ENCODE data around the gene WDR81.

DNA sequence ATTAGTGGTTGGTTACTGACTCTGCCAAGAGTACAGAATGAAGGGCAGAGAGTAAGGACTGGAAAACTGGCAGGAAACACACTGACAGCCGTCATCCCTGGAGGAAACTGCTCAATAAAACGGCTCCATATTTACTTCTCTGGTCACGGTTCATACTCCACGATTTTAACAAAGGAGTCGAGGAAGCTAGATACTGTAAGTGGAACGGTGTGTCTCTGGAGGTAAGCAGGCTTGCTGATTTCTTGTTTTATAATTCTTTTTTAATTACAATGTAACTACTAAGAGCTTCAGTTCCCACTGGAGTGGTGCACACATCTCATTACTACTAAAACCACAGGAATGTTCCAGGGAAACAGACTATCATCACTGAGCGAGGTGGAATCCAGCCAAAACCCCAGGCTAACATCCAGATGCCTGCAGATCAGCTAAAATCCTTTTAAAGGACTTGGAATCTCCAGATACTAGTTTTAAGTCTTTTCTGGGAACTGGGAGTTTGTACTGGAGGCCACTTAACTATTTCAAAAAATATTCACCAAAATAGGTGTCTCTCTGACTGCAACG, 55.1 kb downstream of the WDR81 start:
- no peak for TF ChIP-seq EZH2 (IDR thresholded peaks at IDR 0.05; ENCODE audit: borderline replicate concordance, low read depth, low read length, poor library complexity, severe bottlenecking)
- TF ChIP-seq, protein P1, sequence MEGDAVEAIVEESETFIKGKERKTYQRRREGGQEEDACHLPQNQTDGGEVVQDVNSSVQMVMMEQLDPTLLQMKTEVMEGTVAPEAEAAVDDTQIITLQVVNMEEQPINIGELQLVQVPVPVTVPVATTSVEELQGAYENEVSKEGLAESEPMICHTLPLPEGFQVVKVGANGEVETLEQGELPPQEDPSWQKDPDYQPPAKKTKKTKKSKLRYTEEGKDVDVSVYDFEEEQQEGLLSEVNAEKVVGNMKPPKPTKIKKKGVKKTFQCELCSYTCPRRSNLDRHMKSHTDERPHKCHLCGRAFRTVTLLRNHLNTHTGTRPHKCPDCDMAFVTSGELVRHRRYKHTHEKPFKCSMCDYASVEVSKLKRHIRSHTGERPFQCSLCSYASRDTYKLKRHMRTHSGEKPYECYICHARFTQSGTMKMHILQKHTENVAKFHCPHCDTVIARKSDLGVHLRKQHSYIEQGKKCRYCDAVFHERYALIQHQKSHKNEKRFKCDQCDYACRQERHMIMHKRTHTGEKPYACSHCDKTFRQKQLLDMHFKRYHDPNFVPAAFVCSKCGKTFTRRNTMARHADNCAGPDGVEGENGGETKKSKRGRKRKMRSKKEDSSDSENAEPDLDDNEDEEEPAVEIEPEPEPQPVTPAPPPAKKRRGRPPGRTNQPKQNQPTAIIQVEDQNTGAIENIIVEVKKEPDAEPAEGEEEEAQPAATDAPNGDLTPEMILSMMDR (conservative IDR thresholded peaks at IDR 0.05; ENCODE audit: low read depth, low read length) = no peak
